Endometrial microvascular endothelial cells (primary cell): ENCODE measurements around the gene C14orf119. TPM values are rescaled to one million over a fixed set of nuclear protein-coding genes. Genes with fewer than 3 reads are reported as not detected.

Experiments
- in situ Hi-C: cut with HindIII; loops from 2 replicates; pipeline ENCODE4 v1.10.0; 2017; ENCODE audit warnings: low sequenced_read_pairs, low pct_unique_long_range_greater_than_20kb; ENCODE audit errors: inconsistent ontology term
- total RNA-seq: library from RNA; depleted of rRNA; stranded (reverse); fragments of >200 nt; gene quantifications from one replicate; pipeline ENCODE4 v1.2.3, GENCODE V29; 2015; ENCODE audit errors: inconsistent ontology term

The C14orf119 gene
- 51.6 TPM for total RNA-seq

- in situ Hi-C loops: loop anchor here (25.0 kb wide), 1 partner anchor 108 kb away; the partner anchor contains the start of gene AJUBA
These were observed at the start of gene C14orf119 for GRCh38 chr14:23095196-23096108. TSS of gene C14orf119 (plus strand) at chr14:23095505. CDS start at chr14:23097659, 2,154 bp downstream.

- in situ Hi-C loops: no loop called here
These were observed 48.2 kb upstream of the C14orf119 start for GRCh38 chr14:23047034-23047634.

- in situ Hi-C loops: no loop called here
These were observed 47.3 kb upstream of the C14orf119 start for GRCh38 chr14:23047751-23048693.

- in situ Hi-C loops: no loop called here
These were observed 46.3 kb upstream of the C14orf119 start for GRCh38 chr14:23049011-23049410.

- in situ Hi-C loops: no loop called here
These were observed 43.9 kb upstream of the C14orf119 start for GRCh38 chr14:23051141-23052057.

- in situ Hi-C loops: no loop called here
These were observed 43.1 kb upstream of the C14orf119 start for GRCh38 chr14:23052182-23052623.

- in situ Hi-C loops: no loop called here
These were observed 42.6 kb upstream of the C14orf119 start for GRCh38 chr14:23052671-23053070.

GRCh38 chr14:23053426-23053825, 41.9 kb upstream of the C14orf119 start:
- in situ Hi-C loops: no loop called here

GRCh38 chr14:23054000-23054811, 41.1 kb upstream of the C14orf119 start:
- in situ Hi-C loops: no loop called here

GRCh38 chr14:23055147-23055550, 40.2 kb upstream of the C14orf119 start:
- in situ Hi-C loops: no loop called here

GRCh38 chr14:23055621-23056144, 39.6 kb upstream of the C14orf119 start:
- in situ Hi-C loops: no loop called here

- in situ Hi-C loops: no loop called here
These were observed 39.0 kb upstream of the C14orf119 start for GRCh38 chr14:23056145-23056955.

GRCh38 chr14:23056956-23057756, 38.1 kb upstream of the C14orf119 start, which contains the start of gene CDH24:
TSS of gene CDH24 (minus strand) at chr14:23057520. CDS start at chr14:23055733, 1,787 bp downstream.
- in situ Hi-C loops: no loop called here

GRCh38 chr14:23057757-23058653, 37.3 kb upstream of the C14orf119 start:
- in situ Hi-C loops: no loop called here
